NCI-H2107 (cell line): Measurements from ENCODE around the gene BEND6.
"Not testable (repeated sequence)": the region's sequence is repeated elsewhere in the genome, so short reads cannot be mapped to it uniquely, and the experiment has no call there.

ENCODE experiments used
- DNase-seq: peaks from one replicate; lab custom pipeline; 2025; lab: John Stamatoyannopoulos, UW

BEND6 gene

GRCh38 chr6:56984361-56984760 is 29.5 kb downstream of the BEND6 start:
- DNase-seq = no peak

- no peak for DNase-seq
These were observed 30.0 kb downstream of the BEND6 start for GRCh38 chr6:56984884-56985283.

GRCh38 chr6:56986611-56987010 is 31.7 kb downstream of the BEND6 start:
- no peak for DNase-seq

GRCh38 chr6:56988145-56988544 is 33.2 kb downstream of the BEND6 start:
- DNase-seq = no peak

- no peak for DNase-seq
These were observed 37.1 kb downstream of the BEND6 start for GRCh38 chr6:56992036-56992435.

GRCh38 chr6:56992703-56993102 is 37.8 kb downstream of the BEND6 start:
- DNase-seq = no peak

- no peak for DNase-seq
These were observed 40.5 kb downstream of the BEND6 start for GRCh38 chr6:56995347-56995902.

GRCh38 chr6:56996401-56996800 is 41.5 kb downstream of the BEND6 start:
- DNase-seq = no peak

- DNase-seq = no peak
These were observed 44.1 kb downstream of the BEND6 start for GRCh38 chr6:56999049-56999448.

GRCh38 chr6:56999748-57000147 is 44.8 kb downstream of the BEND6 start:
- DNase-seq = not testable (repeated sequence)

- DNase-seq = no peak
These were observed 47.3 kb downstream of the BEND6 start for GRCh38 chr6:57002197-57002596.

- no peak for DNase-seq
These were observed 49.4 kb downstream of the BEND6 start for GRCh38 chr6:57004292-57004691.

- DNase-seq = no peak
These were observed 51.2 kb downstream of the BEND6 start for GRCh38 chr6:57006101-57006500.

- not testable (repeated sequence) for DNase-seq
These were observed 53.2 kb downstream of the BEND6 start for GRCh38 chr6:57008069-57008468.

GRCh38 chr6:57013521-57013926 is 58.6 kb downstream of the BEND6 start:
- no peak for DNase-seq

- no peak for DNase-seq
These were observed 62.2 kb downstream of the BEND6 start for GRCh38 chr6:57017069-57017468.

GRCh38 chr6:57017841-57018240 is 62.9 kb downstream of the BEND6 start:
- no peak for DNase-seq

- no peak for DNase-seq
These were observed 64.5 kb downstream of the BEND6 start for GRCh38 chr6:57019434-57019833.

GRCh38 chr6:57021086-57021720 is 66.3 kb downstream of the BEND6 start:
- no peak for DNase-seq

GRCh38 chr6:57024321-57024720 is 69.4 kb downstream of the BEND6 start:
- no peak for DNase-seq

GRCh38 chr6:57024775-57025174 is 69.9 kb downstream of the BEND6 start:
- DNase-seq = no peak

- DNase-seq = no peak
These were observed 71.1 kb downstream of the BEND6 start for GRCh38 chr6:57026001-57026400.

- DNase-seq = no peak
These were observed 72.4 kb downstream of the BEND6 start for GRCh38 chr6:57027301-57027700.

GRCh38 chr6:57029213-57029612 is 74.3 kb downstream of the BEND6 start:
- DNase-seq = no peak
